Measurements from ENCODE around the gene MVB12B. TPM values are rescaled to one million over a fixed set of nuclear protein-coding genes. Genes with fewer than 3 reads are reported as not detected.

The MVB12B gene
- total and polyA plus RNA-seq, 2 of the 4 experiments (the other 2 are of a cell fraction), result 2.0 to 4.0 TPM

GRCh38 chr9:126327006-126327713 lies 531 bp downstream of the MVB12B start:
- intact Hi-C loops (cut with micrococcal nuclease), result no loop called here
- Histone ChIP-seq H3K14ac (replicated peaks; ENCODE audit: low read depth, low read length) (peak overlapping the region; percentile 27), H3K27ac (ENCODE audit: insufficient read depth, low read length) (peak overlapping the region; percentile 13), H2AK5ac (ENCODE audit: low read depth, low read length) (peak overlapping the region; percentile 79; the same call in 1 of the 2 replicates), H3K4me1 (ENCODE audit: control insufficient read depth, insufficient read depth, low read length) (peaks cover 8% of the 10 kb centered on the region), H2BK120ac (ENCODE audit: low read depth, low read length) (peak overlapping the region; percentile 34), H3K27me3 (ENCODE audit: control insufficient read depth, insufficient read depth, low read length) (no peaks in the 10 kb centered on the region), H3K4me2 (ENCODE audit: low read depth, low read length) (peak overlapping the region; percentile 84), H2BK5ac (ENCODE audit: low read depth, low read length, poor library complexity, severe bottlenecking) (peak overlapping the region; percentile 44), H3K36me3 (ENCODE audit: control insufficient read depth, insufficient read depth, low read length) (no peaks in the 10 kb centered on the region), H3K18ac (ENCODE audit: low read depth, low read length) (peak overlapping the region; percentile 16; the same call in 1 of the 2 replicates), H3K4ac (ENCODE audit: low read depth, low read length) (peak overlapping the region; percentile 70), H4K20me1 (ENCODE audit: insufficient read depth, low read length) (peaks cover 3% of the 10 kb centered on the region; the same call in 1 of the 2 replicates), H3K9ac (ENCODE audit: low read depth, low read length) (peak overlapping the region; percentile 72), H3K79me1 (ENCODE audit: low read depth in 1 of 2, low read length in 2 of 2) (peaks cover 17 to 37% of the 10 kb centered on the region in 2 experiments), H3K9me1 (ENCODE audit: insufficient read depth, low read length) (peaks cover 12% of the 10 kb centered on the region), H2AK9ac (replicated peaks; ENCODE audit: low read depth, low read length, poor library complexity) (peak overlapping the region; percentile 92), H2BK15ac (ENCODE audit: low read depth, low read length) (no peak overlapping the region), H4K5ac (ENCODE audit: low read depth, low read length) (peak overlapping the region; percentile 33), H3K23ac (ENCODE audit: low read depth, low read length) (peak overlapping the region; percentile 87), H3K9me3 (ENCODE audit: control insufficient read depth, insufficient read depth, low read length) (peaks cover 4% of the 10 kb centered on the region), H4K8ac (ENCODE audit: low read depth in 2 of 2, low read length in 2 of 2) (peak overlapping the region; percentile 32 to 90; a peak in 3 of 4 replicates), H3K56ac (ENCODE audit: extremely low read depth, insufficient read depth, low read length) (no peak overlapping the region), H4K91ac (ENCODE audit: insufficient read depth, low read depth, low read length) (peak overlapping the region; percentile 17; the same call in 1 of the 2 replicates), H2AFZ (replicated peaks; ENCODE audit: low read length, poor library complexity) (peak overlapping the region; percentile 95), H3K4me3 (ENCODE audit: insufficient read depth, low read depth, low read length) (peak overlapping the region; percentile 80), H2BK20ac (ENCODE audit: low read depth, low read length) (no peak overlapping the region)
- POLR2A ChIA-PET (ENCODE audit: unreplicated experiment), result no interaction called here
- CTCF ChIA-PET, result interaction anchor here (1.9 kb wide), 1 partner anchor 9 kb away, joined by 7 read pairs; no protein-coding TSS in a partner anchor
- TF ChIP-seq USF2 (IDR thresholded peaks at IDR 0.05; ENCODE audit: low read depth, low read length) (peak; percentile 40), CTCF (conservative IDR thresholded peaks at IDR 0.05; ENCODE audit: low read depth, low read length) (no peak)
- no peak for DNase-seq
- dilution Hi-C loops (cut with HindIII; ENCODE audit: low sequenced_read_pairs, unreplicated experiment), result no loop called here
- ATAC-seq (ENCODE audit: low read depth), result peak; percentile 82
- in situ Hi-C loops (cut with MboI; ENCODE audit: low sequenced_read_pairs), result no loop called here
- 11% methylated on average over 30 of the region's 59 CpGs; no CpG with 5 or more reads in 1 of the 2 experiments for WGBS, 2 experiments (ENCODE audit: extremely low coverage in 2 of 2, insufficient read length in 1 of 2)
- BruUV-seq (replicated peaks), result no TSS peak
